Right atrium auricular region (tissue), 2 donors: Measurements from ENCODE around the gene ACYP2. TPM values are rescaled to one million over a fixed set of nuclear protein-coding genes. Genes with fewer than 3 reads are reported as not detected.

Experiments
- DNase-seq: peaks from one replicate; pipeline ENCODE4 v3.0.0-alpha.2; 2019; ENCODE audit warnings: low spot score
- H3K27ac ChIP-seq, 2 donors: fragments of 200-600 bp; sonication (generic); 1 replicate in 1 of 2; 2 replicates in 1 of 2; pipeline ENCODE4 v1.5.1; 2016 to 2019
- H3K27me3 ChIP-seq, 2 donors: fragments of 200-600 bp; sonication (generic); one replicate each; pipeline versions ENCODE4 v1.5.1 to v1.6.0; 2017 to 2019
- H3K36me3 ChIP-seq: fragments of 200-600 bp; sonication (generic); one replicate; pipeline ENCODE4 v1.5.1; 2016
- H3K4me1 ChIP-seq, 2 donors: fragments of 200-600 bp; sonication (generic); one replicate each; pipeline versions ENCODE4 v1.5.1 to v1.6.0; 2017 to 2019
- H3K4me3 ChIP-seq, 2 donors: fragments of 200-600 bp; sonication (generic); 1 replicate in 1 of 2; 2 replicates in 1 of 2; pipeline ENCODE4 v1.5.1; 2017 to 2019; ENCODE audit warnings: mild to moderate bottlenecking in 1 of 2, moderate library complexity in 1 of 2
- H3K9me3 ChIP-seq, 2 donors: fragments of 200-600 bp; sonication (generic); one replicate each; pipeline ENCODE4 v1.5.1; 2019
- CTCF ChIP-seq, 2 donors: fragments of 200-600 bp; sonication (generic); IDR thresholded peaks; one replicate each; pipeline ENCODE4 v1.5.1; 2019; ENCODE audit warnings: antibody characterized with exemption in 2 of 2
- total RNA-seq, 2 donors: library from RNA; depleted of rRNA; stranded (reverse); fragments of >200 nt; gene quantifications; one replicate each; pipeline ENCODE4 v1.1.0, GENCODE V29; 2016

The ACYP2 gene
- total RNA-seq, 2 donors from 2014 or later, result 32.7 to 48.1 TPM

DNA sequence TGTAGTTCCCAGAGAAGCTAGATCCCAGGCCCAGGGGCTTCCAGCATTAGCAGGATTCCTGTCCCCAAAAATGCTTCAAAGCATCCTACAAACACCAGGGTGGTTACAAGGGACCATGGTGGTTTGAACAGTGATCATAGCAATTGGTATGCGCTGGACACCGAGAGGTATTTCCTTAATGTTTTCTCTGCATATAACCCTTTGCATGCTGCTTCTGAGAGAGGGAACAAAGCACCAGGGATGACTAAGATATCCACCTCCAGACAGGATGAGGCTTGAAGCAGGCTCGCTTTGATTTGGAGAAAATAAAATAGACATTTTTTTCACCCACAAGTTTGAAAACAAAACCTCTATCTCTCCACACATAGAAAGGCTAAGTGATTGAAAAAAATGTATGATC, 191.1 kb downstream of the ACYP2 start:
- H3K27ac ChIP-seq, result no peak overlapping the region

DNA sequence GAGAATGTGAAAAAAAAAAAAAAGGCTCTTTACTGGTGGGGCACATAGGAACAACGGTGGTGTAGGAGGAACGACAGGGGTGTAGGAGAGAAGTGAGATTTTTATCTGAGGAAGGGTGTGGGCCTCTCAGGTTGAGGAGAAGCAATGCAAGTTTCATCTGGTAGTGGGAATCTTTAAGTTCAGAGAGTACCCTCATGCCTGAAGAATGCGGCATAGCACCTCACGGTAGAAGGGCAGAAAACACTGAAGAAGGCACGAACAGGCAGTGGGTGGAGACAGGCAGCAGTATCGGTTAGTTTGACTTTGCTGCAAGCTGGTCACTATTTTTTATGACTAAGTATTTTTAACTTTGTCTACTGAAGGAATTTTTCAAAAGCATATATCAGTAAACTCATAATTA, 192.8 kb downstream of the ACYP2 start:
- H3K36me3 ChIP-seq, result no peaks in the 10 kb centered on the region
- H3K4me3 ChIP-seq, result no peak overlapping the region
- H3K27ac ChIP-seq, result no peak overlapping the region
- no peak for TF ChIP-seq CTCF (IDR thresholded peaks at IDR 0.05)
- H3K9me3 ChIP-seq, result no peaks in the 10 kb centered on the region
- DNase-seq, result no peak
- H3K27me3 ChIP-seq, result no peaks in the 10 kb centered on the region
- H3K4me1 ChIP-seq, result no peaks in the 10 kb centered on the region

More for the DNA sequence above, 191.1 kb downstream of the ACYP2 start:
- Histone ChIP-seq H3K9me3 (no peaks in the 10 kb centered on the region), H3K27me3 (no peaks in the 10 kb centered on the region), H3K4me1 (no peaks in the 10 kb centered on the region), H3K4me3 (no peak overlapping the region), H3K36me3 (no peaks in the 10 kb centered on the region)
- TF ChIP-seq CTCF (IDR thresholded peaks at IDR 0.05), result no peak
- DNase-seq, result no peak

DNA sequence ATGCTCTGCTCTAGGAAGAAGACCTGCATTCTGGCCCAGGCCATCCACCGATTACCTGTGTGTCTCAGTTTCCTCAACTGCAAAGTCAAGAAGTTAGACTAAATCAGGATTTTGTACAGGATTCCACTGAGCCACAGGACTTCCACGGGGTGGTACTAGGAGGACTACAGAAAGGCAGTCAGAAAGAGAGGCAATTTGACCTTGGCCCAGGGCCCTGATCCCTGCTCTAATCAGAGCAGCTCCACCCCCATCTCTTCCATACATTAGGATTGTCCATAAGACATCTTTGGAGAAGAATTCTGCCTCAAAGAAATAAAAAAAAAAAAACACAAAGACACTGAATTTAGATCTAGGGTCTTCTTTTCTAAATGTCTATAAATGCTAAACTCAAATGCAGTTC, 193.4 kb downstream of the ACYP2 start:
- no peaks in the 10 kb centered on the region for H3K4me1 ChIP-seq
- DNase-seq, result no peak
- H3K4me3 ChIP-seq, result no peak overlapping the region
- H3K27me3 ChIP-seq, result no peaks in the 10 kb centered on the region
- H3K27ac ChIP-seq, result no peak overlapping the region
- no peaks in the 10 kb centered on the region for H3K36me3 ChIP-seq
- no peak for TF ChIP-seq CTCF (IDR thresholded peaks at IDR 0.05)
- H3K9me3 ChIP-seq, result no peaks in the 10 kb centered on the region

GRCh38 chr2:54310311-54310710, 194.9 kb downstream of the ACYP2 start:
- TF ChIP-seq CTCF (IDR thresholded peaks at IDR 0.05), result no peak
- H3K4me3 ChIP-seq, result no peak overlapping the region
- H3K9me3 ChIP-seq, result no peaks in the 10 kb centered on the region
- H3K36me3 ChIP-seq, result no peaks in the 10 kb centered on the region
- no peak for DNase-seq
- H3K4me1 ChIP-seq, result no peaks in the 10 kb centered on the region
- H3K27ac ChIP-seq, result no peak overlapping the region
- no peaks in the 10 kb centered on the region for H3K27me3 ChIP-seq

DNA sequence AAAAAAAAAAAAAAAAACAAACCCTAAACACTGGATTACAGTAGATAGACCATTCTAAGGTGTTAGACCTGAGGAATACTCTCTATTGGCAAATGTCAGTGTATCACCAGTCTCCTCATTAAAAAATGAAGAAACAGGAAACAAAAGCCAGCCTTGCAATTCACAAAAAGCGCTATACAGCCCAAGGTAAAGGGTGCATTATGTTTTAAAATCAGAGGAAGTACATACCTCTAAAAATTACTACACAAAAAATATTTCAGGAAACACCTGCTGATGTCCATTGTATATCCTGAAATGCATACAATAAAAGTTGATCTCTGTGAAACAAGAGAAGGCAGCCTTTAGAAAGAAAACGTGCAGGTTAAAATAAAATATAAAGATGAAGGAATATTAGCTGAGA, 195.5 kb downstream of the ACYP2 start:
- no peaks in the 10 kb centered on the region for H3K9me3 ChIP-seq
- H3K4me1 ChIP-seq, result no peaks in the 10 kb centered on the region
- no peaks in the 10 kb centered on the region for H3K36me3 ChIP-seq
- no peaks in the 10 kb centered on the region for H3K27me3 ChIP-seq
- no peak for TF ChIP-seq CTCF (IDR thresholded peaks at IDR 0.05)
- H3K4me3 ChIP-seq, result no peak overlapping the region
- no peak overlapping the region for H3K27ac ChIP-seq
- DNase-seq, result no peak

- H3K4me3 ChIP-seq, result no peak overlapping the region
- no peaks in the 10 kb centered on the region for H3K27me3 ChIP-seq
- H3K36me3 ChIP-seq, result no peaks in the 10 kb centered on the region
- no peak for DNase-seq
- TF ChIP-seq CTCF (IDR thresholded peaks at IDR 0.05), result no peak
- H3K9me3 ChIP-seq, result no peaks in the 10 kb centered on the region
- no peaks in the 10 kb centered on the region for H3K4me1 ChIP-seq
- H3K27ac ChIP-seq, result no peak overlapping the region
These were observed 197.7 kb downstream of the ACYP2 start for GRCh38 chr2:54313147-54313546.
